ENCODE data around the gene GNAT1.
"Not testable (repeated sequence)": the region's sequence is repeated elsewhere in the genome, so short reads cannot be mapped to it uniquely, and the experiment has no call there.

Gene GNAT1

DNA sequence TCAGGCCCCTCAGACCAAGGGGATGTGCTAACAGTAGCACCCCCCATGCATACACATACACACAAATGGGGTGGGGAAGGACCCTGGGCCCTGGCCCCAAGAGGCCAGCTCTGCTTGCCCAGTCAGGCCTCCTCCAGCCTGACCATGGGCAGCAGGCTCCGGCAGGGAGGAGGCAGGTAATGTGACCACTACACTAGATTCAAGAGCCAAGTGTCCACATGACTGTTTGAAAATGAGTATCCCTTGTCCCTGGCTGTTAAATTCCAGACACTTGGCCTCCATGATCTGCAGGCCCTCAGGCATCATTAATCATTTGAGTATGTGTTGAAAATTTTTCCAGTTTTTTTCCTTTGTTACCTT is 30.7 kb downstream of the GNAT1 start:
- CTCF ChIA-PET: interaction anchor here (1.0 to 47.4 kb wide), 5 partner anchors 14 to 101 kb away, joined by 3 to 1609 read pairs (median 365); partner anchors contain the start of genes GNAT1, LSMEM2, SEMA3B and SLC38A3
- TF ChIP-seq, protein P1, sequence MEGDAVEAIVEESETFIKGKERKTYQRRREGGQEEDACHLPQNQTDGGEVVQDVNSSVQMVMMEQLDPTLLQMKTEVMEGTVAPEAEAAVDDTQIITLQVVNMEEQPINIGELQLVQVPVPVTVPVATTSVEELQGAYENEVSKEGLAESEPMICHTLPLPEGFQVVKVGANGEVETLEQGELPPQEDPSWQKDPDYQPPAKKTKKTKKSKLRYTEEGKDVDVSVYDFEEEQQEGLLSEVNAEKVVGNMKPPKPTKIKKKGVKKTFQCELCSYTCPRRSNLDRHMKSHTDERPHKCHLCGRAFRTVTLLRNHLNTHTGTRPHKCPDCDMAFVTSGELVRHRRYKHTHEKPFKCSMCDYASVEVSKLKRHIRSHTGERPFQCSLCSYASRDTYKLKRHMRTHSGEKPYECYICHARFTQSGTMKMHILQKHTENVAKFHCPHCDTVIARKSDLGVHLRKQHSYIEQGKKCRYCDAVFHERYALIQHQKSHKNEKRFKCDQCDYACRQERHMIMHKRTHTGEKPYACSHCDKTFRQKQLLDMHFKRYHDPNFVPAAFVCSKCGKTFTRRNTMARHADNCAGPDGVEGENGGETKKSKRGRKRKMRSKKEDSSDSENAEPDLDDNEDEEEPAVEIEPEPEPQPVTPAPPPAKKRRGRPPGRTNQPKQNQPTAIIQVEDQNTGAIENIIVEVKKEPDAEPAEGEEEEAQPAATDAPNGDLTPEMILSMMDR (IDR thresholded peaks at IDR 0.05; ENCODE audit: insufficient read depth, low read length, missing control alignments): no peak
- no peak for DNase-seq (ENCODE audit: low read depth, low spot score)
- no peak overlapping the region for H3K4me3 ChIP-seq (ENCODE audit: low read depth, low read length)
- POLR2A ChIA-PET: no interaction called here

DNA sequence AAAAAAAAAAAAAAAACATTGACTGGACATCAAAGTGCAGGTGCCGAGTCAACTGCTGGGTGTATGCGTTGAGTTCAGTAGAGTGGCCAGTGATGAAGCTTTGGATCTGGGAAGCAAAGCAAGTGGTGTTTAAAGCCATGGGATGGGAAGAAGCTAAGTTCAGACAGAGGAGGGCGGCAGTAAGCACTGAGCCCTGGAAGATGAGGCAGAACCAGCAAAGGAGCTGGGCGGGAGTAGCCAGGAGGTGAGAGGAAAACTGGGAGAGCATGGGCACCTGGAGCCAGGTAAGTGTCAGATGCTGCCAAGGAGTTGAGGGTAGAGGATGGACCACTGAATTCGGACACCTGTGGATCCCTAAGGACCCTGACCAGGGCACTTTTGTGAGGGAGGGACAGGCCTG is 33.2 kb downstream of the GNAT1 start:
- POLR2A ChIA-PET: no interaction called here
- DNase-seq (ENCODE audit: low read depth, low spot score): no peak
- CTCF ChIA-PET: interaction anchor here (1.0 to 47.4 kb wide), 8 partner anchors 9 to 103 kb away, joined by 3 to 1609 read pairs (median 36); partner anchors contain the start of genes GNAT1, LSMEM2, SEMA3B and SLC38A3

DNA sequence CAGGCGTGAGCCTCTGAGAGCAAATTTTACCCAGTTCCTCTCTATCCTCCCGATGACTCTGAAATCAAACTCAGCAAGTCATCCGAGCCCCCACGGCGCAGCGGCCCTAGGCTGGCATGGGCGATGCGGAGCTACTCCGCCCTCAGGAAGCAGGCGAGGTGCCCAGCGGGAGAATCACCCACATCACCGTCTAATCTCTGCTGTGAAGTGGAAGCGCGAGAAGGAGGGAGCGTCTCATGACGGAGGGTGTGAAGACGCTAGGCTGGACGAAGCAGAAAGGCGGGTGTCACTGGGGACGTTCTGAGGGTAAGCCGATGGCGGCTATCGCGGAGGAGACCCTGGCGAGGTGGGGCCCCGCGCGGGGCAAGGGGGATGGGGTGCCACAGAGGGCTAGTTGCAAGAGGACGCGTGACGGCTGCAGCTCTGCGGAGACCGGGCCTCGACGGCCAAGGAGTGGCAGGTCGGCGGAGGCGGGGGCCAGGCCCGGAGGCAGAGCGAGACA is 35.5 kb downstream of the GNAT1 start:
- TF ChIP-seq, protein P1 (IDR thresholded peaks at IDR 0.05; ENCODE audit: insufficient read depth, low read length, missing control alignments): no peak
- no peak for DNase-seq (ENCODE audit: low read depth, low spot score)
- CTCF ChIA-PET: interaction anchor here (0.7 to 47.4 kb wide), 14 partner anchors 10 to 105 kb away, joined by 3 to 1609 read pairs (median 12); partner anchors contain the start of genes GNAI2, GNAT1, LSMEM2 and SEMA3B
- POLR2A ChIA-PET: interaction anchor here (0.6 to 1.1 kb wide), 5 partner anchors 20 to 97 kb away, joined by 3 to 4 read pairs (median 3); no protein-coding TSS in a partner anchor
- H3K4me3 ChIP-seq (ENCODE audit: low read depth, low read length): peak overlapping the region; percentile 80

More for the DNA sequence above, 33.2 kb downstream of the GNAT1 start:
- no peak overlapping the region for H3K4me3 ChIP-seq (ENCODE audit: low read depth, low read length)
- TF ChIP-seq, protein P1 (IDR thresholded peaks at IDR 0.05; ENCODE audit: insufficient read depth, low read length, missing control alignments): no peak

DNA sequence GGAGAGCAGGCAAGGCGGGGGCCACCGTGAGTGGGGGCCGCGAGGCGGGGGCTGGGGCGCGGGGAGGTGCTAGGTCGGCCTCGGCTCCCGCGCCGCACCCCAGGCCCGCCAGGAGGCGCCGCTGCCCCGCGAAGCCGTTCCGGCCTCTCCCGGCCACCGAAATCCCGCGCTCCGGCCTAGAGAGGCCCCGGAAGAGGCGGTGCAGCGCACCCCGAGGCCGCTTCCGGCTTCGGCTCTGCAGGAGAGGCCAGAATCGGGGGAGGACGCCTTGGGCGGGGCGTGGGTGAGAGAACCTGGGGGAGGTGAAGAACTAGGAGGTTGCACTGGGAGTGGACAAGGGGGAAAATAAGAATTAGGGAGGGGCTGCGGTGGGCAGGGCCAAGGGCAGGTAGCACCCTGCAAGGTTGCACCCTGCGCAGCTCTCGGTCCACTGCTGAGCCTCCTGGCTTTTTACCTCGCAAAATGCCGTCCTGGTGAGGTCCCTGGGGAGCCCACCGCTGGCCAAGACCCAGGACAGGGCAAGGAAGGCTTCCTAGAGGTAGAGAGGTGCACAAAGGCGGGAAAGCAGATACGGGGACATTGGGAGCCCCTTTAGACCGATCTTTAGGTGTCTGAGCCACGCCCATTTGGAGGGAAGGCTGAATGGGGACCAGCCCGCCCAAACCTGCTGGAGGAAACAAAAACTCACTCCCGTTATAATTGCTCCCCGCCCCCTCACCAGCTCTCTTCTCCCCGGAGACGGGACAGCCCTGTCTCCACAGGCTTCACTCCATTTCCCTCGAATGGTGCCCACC is 36.2 kb downstream of the GNAT1 start:
- DNase-seq (ENCODE audit: low read depth, low spot score): no peak
- ChIA-PET POLR2A (interaction anchor here (0.8 to 1.1 kb wide), 4 partner anchors 19 to 97 kb away, joined by 3 to 4 read pairs (median 3); no protein-coding TSS in a partner anchor), CTCF (interaction anchor here (0.9 to 47.4 kb wide), 12 partner anchors 9 to 106 kb away, joined by 3 to 1609 read pairs (median 25); partner anchors contain the start of genes GNAI2, GNAT1, HYAL2 and LSMEM2)
- H3K4me3 ChIP-seq (ENCODE audit: low read depth, low read length): peak overlapping the region; percentile 80
- TF ChIP-seq, protein P1 (IDR thresholded peaks at IDR 0.05; ENCODE audit: insufficient read depth, low read length, missing control alignments): peak; percentile 78

DNA sequence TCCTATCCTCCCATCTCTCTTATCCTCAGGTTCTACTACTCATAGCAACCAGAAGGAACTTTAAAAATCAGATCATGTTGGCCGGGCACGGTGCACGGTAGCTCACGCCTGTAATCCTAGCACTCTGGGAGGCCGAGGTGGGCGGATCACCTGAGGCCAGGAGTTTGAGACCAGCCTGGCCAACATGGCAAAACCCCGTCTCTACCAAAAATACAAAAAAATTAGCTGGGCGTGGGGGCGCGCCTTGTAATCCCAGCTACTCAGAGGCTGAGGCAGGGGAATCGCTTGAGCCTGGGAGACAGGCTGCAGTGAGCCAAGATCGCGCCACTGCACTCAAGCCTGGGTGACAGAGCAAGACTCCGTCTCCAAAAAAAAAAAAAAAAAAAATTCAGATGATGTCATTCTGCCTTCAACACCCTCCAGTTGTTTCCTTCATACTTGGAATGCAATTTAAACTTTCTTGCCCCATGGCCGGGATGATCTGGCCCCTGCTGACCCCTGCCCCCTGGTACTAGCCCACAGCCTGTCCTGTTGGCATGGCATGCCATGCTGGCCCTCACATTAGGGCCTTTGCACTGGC is 36.9 kb downstream of the GNAT1 start:
- H3K4me3 ChIP-seq (ENCODE audit: low read depth, low read length): peak overlapping the region; percentile 80
- DNase-seq (ENCODE audit: low read depth, low spot score); POLR2A ChIA-PET: not testable (repeated sequence)
- CTCF ChIA-PET: interaction anchor here (0.8 to 47.4 kb wide), 9 partner anchors 9 to 97 kb away, joined by 3 to 1609 read pairs (median 32); partner anchors contain the start of genes GNAI2, GNAT1, HYAL2 and LSMEM2

DNA sequence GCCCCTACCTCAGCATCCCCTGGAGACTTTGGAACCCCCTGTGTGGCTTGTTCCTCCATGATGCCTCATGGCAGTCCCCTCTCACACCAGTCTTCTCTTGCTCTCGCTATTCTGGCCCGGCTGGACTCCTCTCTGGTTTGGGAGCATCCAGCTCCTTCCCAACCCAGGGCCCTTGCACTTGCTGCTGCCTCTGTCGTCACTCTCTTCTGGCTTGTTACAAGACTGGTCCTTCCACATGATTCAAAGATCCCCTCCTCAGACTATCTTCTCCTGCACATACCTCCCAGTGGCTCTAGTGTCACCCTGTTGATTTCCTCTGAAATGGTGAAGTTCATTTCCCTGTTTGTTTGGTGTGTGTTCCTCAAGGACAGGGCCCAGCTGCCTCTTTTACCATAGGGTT is 38.1 kb downstream of the GNAT1 start:
- CTCF ChIA-PET: interaction anchor here (1.2 to 47.4 kb wide), 8 partner anchors 7 to 91 kb away, joined by 3 to 1609 read pairs (median 32); partner anchors contain the start of genes GNAI2, GNAT1, LSMEM2 and SEMA3B
- POLR2A ChIA-PET: no interaction called here

More for the DNA sequence above, 38.1 kb downstream of the GNAT1 start:
- TF ChIP-seq, protein P1 (IDR thresholded peaks at IDR 0.05; ENCODE audit: insufficient read depth, low read length, missing control alignments): no peak
- no peak overlapping the region for H3K4me3 ChIP-seq (ENCODE audit: low read depth, low read length)
- DNase-seq (ENCODE audit: low read depth, low spot score): no peak
